PFSK-1 (cell line): ENCODE results near the gene TMEM243.

Experiments used
- FOXP2 ChIP-seq: optimal IDR thresholded peaks from 2 replicates; pipeline ENCODE3; 2011; ENCODE audit warnings: borderline replicate concordance, control low read depth, inconsistent platforms; ENCODE audit not compliant: insufficient read depth; ENCODE audit errors: extremely low read length, extremely low read depth
- POLR2AphosphoS5 ChIP-seq: IDR thresholded peaks from 2 replicates; pipeline ENCODE4 v1.6.1; 2012; ENCODE audit warnings: low read depth, mild to moderate bottlenecking, control low read depth, low read length, moderate library complexity
- SIN3A ChIP-seq: IDR thresholded peaks from 2 replicates; pipeline ENCODE4 v1.6.1; 2012; ENCODE audit warnings: mild to moderate bottlenecking, low read length, moderate library complexity, borderline replicate concordance; ENCODE audit not compliant: insufficient read depth
- TAF1 ChIP-seq: IDR thresholded peaks from 2 replicates; pipeline ENCODE4 v1.6.1; 2012; ENCODE audit warnings: low read length, control low read depth, borderline replicate concordance; ENCODE audit not compliant: insufficient read depth
- TF ChIP-seq, protein P1 (sequence below), 2 experiments: IDR thresholded peaks; 2 replicates each; pipeline versions ENCODE4 v1.6.1 to v1.8.0; 2011 to 2012; ENCODE audit warnings: low read depth in 2 of 2, low read length in 2 of 2, control low read depth in 1 of 2, inconsistent platforms in 1 of 2, mild to moderate bottlenecking in 1 of 2, moderate library complexity in 1 of 2; ENCODE audit not compliant: insufficient read depth in 1 of 2

TMEM243 gene

GRCh38 chr7:87220734-87221215 lies 1.2 kb upstream of the TMEM243 start:
- TF ChIP-seq TAF1 (no peak), FOXP2 (no peak), POLR2AphosphoS5 (no peak), SIN3A (no peak)
- TF ChIP-seq, protein P1, sequence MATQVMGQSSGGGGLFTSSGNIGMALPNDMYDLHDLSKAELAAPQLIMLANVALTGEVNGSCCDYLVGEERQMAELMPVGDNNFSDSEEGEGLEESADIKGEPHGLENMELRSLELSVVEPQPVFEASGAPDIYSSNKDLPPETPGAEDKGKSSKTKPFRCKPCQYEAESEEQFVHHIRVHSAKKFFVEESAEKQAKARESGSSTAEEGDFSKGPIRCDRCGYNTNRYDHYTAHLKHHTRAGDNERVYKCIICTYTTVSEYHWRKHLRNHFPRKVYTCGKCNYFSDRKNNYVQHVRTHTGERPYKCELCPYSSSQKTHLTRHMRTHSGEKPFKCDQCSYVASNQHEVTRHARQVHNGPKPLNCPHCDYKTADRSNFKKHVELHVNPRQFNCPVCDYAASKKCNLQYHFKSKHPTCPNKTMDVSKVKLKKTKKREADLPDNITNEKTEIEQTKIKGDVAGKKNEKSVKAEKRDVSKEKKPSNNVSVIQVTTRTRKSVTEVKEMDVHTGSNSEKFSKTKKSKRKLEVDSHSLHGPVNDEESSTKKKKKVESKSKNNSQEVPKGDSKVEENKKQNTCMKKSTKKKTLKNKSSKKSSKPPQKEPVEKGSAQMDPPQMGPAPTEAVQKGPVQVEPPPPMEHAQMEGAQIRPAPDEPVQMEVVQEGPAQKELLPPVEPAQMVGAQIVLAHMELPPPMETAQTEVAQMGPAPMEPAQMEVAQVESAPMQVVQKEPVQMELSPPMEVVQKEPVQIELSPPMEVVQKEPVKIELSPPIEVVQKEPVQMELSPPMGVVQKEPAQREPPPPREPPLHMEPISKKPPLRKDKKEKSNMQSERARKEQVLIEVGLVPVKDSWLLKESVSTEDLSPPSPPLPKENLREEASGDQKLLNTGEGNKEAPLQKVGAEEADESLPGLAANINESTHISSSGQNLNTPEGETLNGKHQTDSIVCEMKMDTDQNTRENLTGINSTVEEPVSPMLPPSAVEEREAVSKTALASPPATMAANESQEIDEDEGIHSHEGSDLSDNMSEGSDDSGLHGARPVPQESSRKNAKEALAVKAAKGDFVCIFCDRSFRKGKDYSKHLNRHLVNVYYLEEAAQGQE (IDR thresholded peaks at IDR 0.05; ENCODE audit: insufficient read depth in 1 of 2, low read depth in 2 of 2, low read length in 2 of 2) = no peak

- TF ChIP-seq FOXP2 (peak; percentile 17), TAF1 (peak; percentile 61; the same call in 1 of the 2 replicates)
- TF ChIP-seq, protein P1 (IDR thresholded peaks at IDR 0.05; ENCODE audit: insufficient read depth in 1 of 2, low read depth in 2 of 2, low read length in 2 of 2) = no peak
Observed at GRCh38 chr7:87220026-87220733, 648 bp upstream of the TMEM243 start.

- TF ChIP-seq FOXP2 (no peak), POLR2AphosphoS5 (no peak), TAF1 (no peak), SIN3A (no peak)
- TF ChIP-seq, protein P1 (IDR thresholded peaks at IDR 0.05; ENCODE audit: insufficient read depth in 1 of 2, low read depth in 2 of 2, low read length in 2 of 2) = no peak
Observed at GRCh38 chr7:87218796-87219544, 562 bp downstream of the TMEM243 start.

GRCh38 chr7:87217983-87218653 lies 1.4 kb downstream of the TMEM243 start:
- TF ChIP-seq TAF1 (no peak), FOXP2 (no peak), SIN3A (no peak), POLR2AphosphoS5 (no peak)
- TF ChIP-seq, protein P1 (IDR thresholded peaks at IDR 0.05; ENCODE audit: insufficient read depth in 1 of 2, low read depth in 2 of 2, low read length in 2 of 2) = no peak
